Hepatocyte (in vitro differentiated cells): ENCODE results near the gene BCAS3. TPM values are rescaled to one million over a fixed set of nuclear protein-coding genes. Genes with fewer than 3 reads are reported as not detected.

Experiments used
- DNase-seq: peaks from one replicate; pipeline ENCODE4 v3.0.0-alpha.2; 2016; ENCODE audit warnings: low spot score
- H2AFZ ChIP-seq: fragments of 200-600 bp; sonication (generic); 2 replicates; pipeline ENCODE4 v1.6.0; 2016; ENCODE audit warnings: antibody characterized with exemption, mild to moderate bottlenecking
- H3K27ac ChIP-seq: fragments of 200-600 bp; sonication (generic); 2 replicates; pipeline ENCODE4 v1.5.1; 2016; ENCODE audit warnings: mild to moderate bottlenecking
- H3K27me3 ChIP-seq: fragments of 200-600 bp; sonication (generic); 2 replicates; pipeline ENCODE4 v1.6.1; 2016
- H3K36me3 ChIP-seq: fragments of 200-600 bp; sonication (generic); replicated peaks from 2 replicates; pipeline ENCODE4 v1.5.1; 2016; ENCODE audit warnings: low read depth; ENCODE audit not compliant: insufficient read depth
- H3K4me1 ChIP-seq: fragments of 200-600 bp; sonication (generic); 2 replicates; pipeline ENCODE4 v1.5.1; 2016; ENCODE audit warnings: mild to moderate bottlenecking, moderate library complexity; ENCODE audit not compliant: insufficient read depth
- H3K4me2 ChIP-seq: fragments of 200-600 bp; sonication (generic); 2 replicates; pipeline ENCODE4 v1.6.0; 2016
- H3K4me3 ChIP-seq: fragments of 200-600 bp; sonication (generic); 2 replicates; pipeline ENCODE4 v1.5.1; 2016; ENCODE audit warnings: mild to moderate bottlenecking
- H3K79me2 ChIP-seq: fragments of 200-600 bp; sonication (generic); 2 replicates; pipeline ENCODE4 v1.6.0; 2017; ENCODE audit warnings: mild to moderate bottlenecking
- H3K9me2 ChIP-seq: fragments of 200-600 bp; sonication (generic); replicated peaks from 2 replicates; pipeline ENCODE4 v1.6.0; 2017; ENCODE audit warnings: mild to moderate bottlenecking; ENCODE audit not compliant: insufficient read depth
- H3K9me3 ChIP-seq: fragments of 200-600 bp; sonication (generic); 2 replicates; pipeline ENCODE4 v1.5.1; 2016; ENCODE audit warnings: low read depth, mild to moderate bottlenecking
- H4K20me1 ChIP-seq: fragments of 200-600 bp; sonication (generic); 2 replicates; pipeline ENCODE4 v1.6.0; 2016; ENCODE audit warnings: mild to moderate bottlenecking; ENCODE audit not compliant: insufficient read depth, poor library complexity, severe bottlenecking
- CTCF ChIP-seq: fragments of 200-600 bp; sonication (generic); IDR thresholded peaks from 2 replicates; pipeline ENCODE4 v1.5.1; 2016; ENCODE audit warnings: antibody characterized with exemption, mild to moderate bottlenecking; ENCODE audit not compliant: poor library complexity
- EZH2 ChIP-seq: fragments of 200-600 bp; sonication (generic); IDR thresholded peaks from 2 replicates; pipeline ENCODE4 v1.6.1; 2016; ENCODE audit warnings: antibody characterized with exemption, mild to moderate bottlenecking, borderline replicate concordance
- EZH2phosphoT487 ChIP-seq: fragments of 200-600 bp; sonication (generic); IDR thresholded peaks from one replicate; pipeline ENCODE4 v1.6.1; 2018; ENCODE audit warnings: antibody characterized with exemption, mild to moderate bottlenecking, low read depth, moderate library complexity; ENCODE audit not compliant: unreplicated experiment, severe bottlenecking
- WGBS: methylation state at CpG from one replicate; pipeline ENCODE4 v1.1.6; 2016; ENCODE audit warnings: low lambda C conversion rate; ENCODE audit errors: missing lambda C conversion rate; 5-methylcytosine and 5-hydroxymethylcytosine counted together
- polyA plus RNA-seq: library from polyadenylated mRNA; unstranded; fragments of >200 nt; fragmentation: Nextera tagmentation; extraction: Ambion mirVana; gene quantifications from 2 replicates; pipeline ENCODE4 v1.2.1, GENCODE V29; 2016
- total RNA-seq: library from RNA; depleted of rRNA; stranded (reverse); fragments of >200 nt; gene quantifications from 2 replicates; pipeline ENCODE4 v1.2.3, GENCODE V29; 2014

Gene BCAS3
- total and polyA plus RNA-seq, 2 experiments from 2014 or later, result 16.5 to 58.8 TPM

- Histone ChIP-seq H3K9me2 (no peaks in the 10 kb centered on the region), H4K20me1 (no peaks in the 10 kb centered on the region), H3K36me3 (no peaks in the 10 kb centered on the region), H2AFZ (no peak overlapping the region), H3K4me1 (peaks cover 6% of the 10 kb centered on the region), H3K4me3 (no peak overlapping the region), H3K27me3 (no peaks in the 10 kb centered on the region), H3K9me3 (no peaks in the 10 kb centered on the region), H3K79me2 (no peaks in the 10 kb centered on the region), H3K27ac (no peak overlapping the region), H3K4me2 (no peak overlapping the region)
- no peak for TF ChIP-seq EZH2phosphoT487
- TF ChIP-seq EZH2, result no peak
- no peak for TF ChIP-seq CTCF
- WGBS, result 79% methylated on average over 12 of the region's 12 CpGs
- no peak for DNase-seq
These were observed 625.5 kb downstream of the BCAS3 start for GRCh38 chr17:61302953-61303816.

GRCh38 chr17:61303817-61304096 is 626.1 kb downstream of the BCAS3 start:
- H3K79me2 ChIP-seq, result no peaks in the 10 kb centered on the region
- H3K4me2 ChIP-seq, result no peak overlapping the region
- peaks cover 7% of the 10 kb centered on the region for H3K4me1 ChIP-seq
- no peak overlapping the region for H3K4me3 ChIP-seq
- H3K9me3 ChIP-seq, result no peaks in the 10 kb centered on the region
- no peaks in the 10 kb centered on the region for H4K20me1 ChIP-seq
- H3K9me2 ChIP-seq, result no peaks in the 10 kb centered on the region
- DNase-seq, result no peak
- no peak for TF ChIP-seq CTCF
- TF ChIP-seq EZH2phosphoT487, result no peak
- TF ChIP-seq EZH2, result no peak
- H3K27ac ChIP-seq, result no peak overlapping the region
- no peaks in the 10 kb centered on the region for H3K36me3 ChIP-seq
- no peak overlapping the region for H2AFZ ChIP-seq
- H3K27me3 ChIP-seq, result no peaks in the 10 kb centered on the region

- no peaks in the 10 kb centered on the region for H4K20me1 ChIP-seq
- H3K4me3 ChIP-seq, result no peak overlapping the region
- H3K4me1 ChIP-seq, result peaks cover 16% of the 10 kb centered on the region
- no peaks in the 10 kb centered on the region for H3K9me3 ChIP-seq
- H3K4me2 ChIP-seq, result no peak overlapping the region
- H3K9me2 ChIP-seq, result no peaks in the 10 kb centered on the region
- no peak for TF ChIP-seq CTCF
- TF ChIP-seq EZH2phosphoT487, result no peak
- TF ChIP-seq EZH2, result no peak
- no peaks in the 10 kb centered on the region for H3K27me3 ChIP-seq
- no peaks in the 10 kb centered on the region for H3K79me2 ChIP-seq
- H3K27ac ChIP-seq, result no peak overlapping the region
- no peaks in the 10 kb centered on the region for H3K36me3 ChIP-seq
- DNase-seq, result no peak
- WGBS, result 65% methylated on average over 1 of the region's 1 CpG
- no peak overlapping the region for H2AFZ ChIP-seq
These were observed 627.4 kb downstream of the BCAS3 start for GRCh38 chr17:61305024-61305423.
